Measurements from ENCODE around the gene KRT39. TPM values are rescaled to one million over a fixed set of nuclear protein-coding genes. Genes with fewer than 3 reads are reported as not detected.

The KRT39 gene
- total RNA-seq, 1 donor from 2014 or later: 0.59 TPM

- no peak for TF ChIP-seq CTCF (IDR thresholded peaks at IDR 0.05)
- H3K36me3 ChIP-seq: no peaks in the 10 kb centered on the region
- no peak overlapping the region for H3K4me3 ChIP-seq
- no peak overlapping the region for H3K27ac ChIP-seq
- DNase-seq (no peak), ATAC-seq (peak; percentile 67 to 70)
- intact Hi-C loops (cut with DNase I): no loop called here
- no peaks in the 10 kb centered on the region for H3K27me3 ChIP-seq (ENCODE audit: low read depth)
- H3K4me1 ChIP-seq: peaks cover 7% of the 10 kb centered on the region
- no peaks in the 10 kb centered on the region for H3K9me3 ChIP-seq
These were observed 8.4 kb downstream of the KRT39 start for GRCh38 chr17:40958086-40958953.

GRCh38 chr17:40956401-40957254 lies 10.1 kb downstream of the KRT39 start:
- DNase-seq: no peak
- peak; percentile 64 to 66 for ATAC-seq

GRCh38 chr17:40953881-40954280 lies 12.9 kb downstream of the KRT39 start:
- TF ChIP-seq CTCF (IDR thresholded peaks at IDR 0.05): no peak
- DNase-seq (no peak), ATAC-seq (peak in 1 of 2 donors; percentile 37)
- Histone ChIP-seq H3K27ac (no peak overlapping the region), H3K4me3 (no peak overlapping the region), H3K36me3 (no peaks in the 10 kb centered on the region), H3K4me1 (peaks cover 10% of the 10 kb centered on the region), H3K9me3 (no peaks in the 10 kb centered on the region), H3K27me3 (ENCODE audit: low read depth) (peaks cover 13% of the 10 kb centered on the region)
- intact Hi-C loops (cut with DNase I): no loop called here

More at GRCh38 chr17:40956401-40957254, 10.1 kb downstream of the KRT39 start:
- Histone ChIP-seq H3K36me3 (no peaks in the 10 kb centered on the region), H3K4me3 (no peak overlapping the region), H3K4me1 (peaks cover 16% of the 10 kb centered on the region), H3K27ac (no peak overlapping the region), H3K9me3 (no peaks in the 10 kb centered on the region), H3K27me3 (ENCODE audit: low read depth) (no peaks in the 10 kb centered on the region)
- no peak for TF ChIP-seq CTCF (IDR thresholded peaks at IDR 0.05)
- intact Hi-C loops (cut with DNase I): no loop called here

GRCh38 chr17:40952661-40953060 lies 14.1 kb downstream of the KRT39 start:
- intact Hi-C loops (cut with DNase I): no loop called here
- no peak overlapping the region for H3K4me3 ChIP-seq
- H3K27me3 ChIP-seq (ENCODE audit: low read depth): peaks cover 18% of the 10 kb centered on the region
- ATAC-seq (peak; percentile 63 to 69), DNase-seq (no peak)
- no peaks in the 10 kb centered on the region for H3K36me3 ChIP-seq
- H3K27ac ChIP-seq: no peak overlapping the region
- peaks cover 10% of the 10 kb centered on the region for H3K4me1 ChIP-seq
- TF ChIP-seq CTCF (IDR thresholded peaks at IDR 0.05): no peak
- H3K9me3 ChIP-seq: no peaks in the 10 kb centered on the region

GRCh38 chr17:40952154-40952553 lies 14.6 kb downstream of the KRT39 start:
- intact Hi-C loops (cut with DNase I): no loop called here
- no peak overlapping the region for H3K27ac ChIP-seq
- no peak for DNase-seq

More at GRCh38 chr17:40952154-40952553, 14.6 kb downstream of the KRT39 start:
- ATAC-seq: peak in 1 of 2 donors; percentile 5
- H3K27me3 ChIP-seq (ENCODE audit: low read depth): peaks cover 18% of the 10 kb centered on the region
- H3K4me1 ChIP-seq: peaks cover 10% of the 10 kb centered on the region
- no peak overlapping the region for H3K4me3 ChIP-seq
- H3K36me3 ChIP-seq: no peaks in the 10 kb centered on the region
- no peak for TF ChIP-seq CTCF (IDR thresholded peaks at IDR 0.05)
- no peaks in the 10 kb centered on the region for H3K9me3 ChIP-seq

Measured in lower lobe of right lung (tissue), 2 donors.